NCI-H1694 (cell line): ENCODE results near the gene KLHL11.
"Not testable (repeated sequence)": the region's sequence is repeated elsewhere in the genome, so short reads cannot be mapped to it uniquely, and the experiment has no call there.

Experiments
- DNase-seq: peaks from one replicate; lab custom pipeline; 2025; lab: John Stamatoyannopoulos, UW

KLHL11 gene

GRCh38 chr17:41888332-41888965, 23.2 kb upstream of the KLHL11 start:
- DNase-seq, result no peak

- DNase-seq, result no peak
Observed at GRCh38 chr17:41885733-41886132, 20.5 kb upstream of the KLHL11 start.

- DNase-seq, result no peak
Observed at GRCh38 chr17:41882756-41883155, 17.5 kb upstream of the KLHL11 start.

- DNase-seq, result no peak
Observed at GRCh38 chr17:41880130-41880529, 14.9 kb upstream of the KLHL11 start.

GRCh38 chr17:41874293-41874670, 9.1 kb upstream of the KLHL11 start:
- DNase-seq, result not testable (repeated sequence)

GRCh38 chr17:41873559-41874292, 8.5 kb upstream of the KLHL11 start:
- no peak for DNase-seq

- no peak for DNase-seq
Observed at GRCh38 chr17:41871789-41872188, 6.6 kb upstream of the KLHL11 start.

GRCh38 chr17:41870627-41871026, 5.4 kb upstream of the KLHL11 start:
- DNase-seq, result no peak

- DNase-seq, result no peak
Observed at GRCh38 chr17:41870097-41870496, 4.9 kb upstream of the KLHL11 start.

GRCh38 chr17:41869426-41869825, 4.2 kb upstream of the KLHL11 start:
- no peak for DNase-seq

GRCh38 chr17:41868568-41868967, 3.3 kb upstream of the KLHL11 start:
- DNase-seq, result no peak

GRCh38 chr17:41865596-41865893, 322 bp upstream of the KLHL11 start:
- DNase-seq, result no peak

- no peak for DNase-seq
Observed at GRCh38 chr17:41864498-41864835, 756 bp downstream of the KLHL11 start.

GRCh38 chr17:41863074-41863848, 2.0 kb downstream of the KLHL11 start:
- no peak for DNase-seq

- no peak for DNase-seq
Observed at GRCh38 chr17:41860254-41860931, 4.8 kb downstream of the KLHL11 start.

GRCh38 chr17:41851382-41851781, 13.8 kb downstream of the KLHL11 start:
- DNase-seq, result not testable (repeated sequence)

GRCh38 chr17:41849251-41849990, 15.8 kb downstream of the KLHL11 start:
- DNase-seq, result no peak

GRCh38 chr17:41848788-41849187, 16.4 kb downstream of the KLHL11 start:
- DNase-seq, result no peak

GRCh38 chr17:41844971-41845370, 20.3 kb downstream of the KLHL11 start:
- no peak for DNase-seq

- not testable (repeated sequence) for DNase-seq
Observed at GRCh38 chr17:41840781-41841180, 24.4 kb downstream of the KLHL11 start.

GRCh38 chr17:41839448-41839847, 25.8 kb downstream of the KLHL11 start:
- DNase-seq, result not testable (repeated sequence)
